ENCODE results near the gene PPP2R5C. TPM values are rescaled to one million over a fixed set of nuclear protein-coding genes. Genes with fewer than 3 reads are reported as not detected.

Gene PPP2R5C
- total and polyA plus RNA-seq, 2 of the 8 experiments (the other 6 are each of a cell fraction or from before 2014, with no cell fraction given): 49.6 to 95.9 TPM

- Histone ChIP-seq H2BK20ac (ENCODE audit: low read length) (no peak overlapping the region), H3K4ac (replicated peaks; ENCODE audit: insufficient read length, low read depth, low read length) (no peak overlapping the region), H3K4me2 (ENCODE audit: insufficient read depth in 1 of 2, low read depth in 2 of 2, low read length in 2 of 2) (no peak overlapping the region), H3K27ac (ENCODE audit: low read depth, low read length) (no peak overlapping the region), H2BK120ac (replicated peaks; ENCODE audit: low read depth, low read length) (no peak overlapping the region), H3K9ac (replicated peaks in 1 of 4; ENCODE audit: extremely low read depth in 1 of 4, low read depth in 3 of 4, low read length in 3 of 4) (no peak overlapping the region), H3K27me3 (replicated peaks in 1 of 4; ENCODE audit: control insufficient read depth in 3 of 4, extremely low read depth in 1 of 4, insufficient read depth in 3 of 4, low read length in 3 of 4) (peaks cover 4 to 26% (median 14%) of the 10 kb centered on the region in 4 experiments), H3K23me2 (ENCODE audit: low read depth, low read length) (peaks cover 6% of the 10 kb centered on the region), H4K20me1 (replicated peaks in 1 of 2; ENCODE audit: control insufficient read depth in 1 of 2, insufficient read depth in 2 of 2, low read length in 2 of 2) (no peaks in the 10 kb centered on the region), H3K4me1 (replicated peaks in 1 of 4; ENCODE audit: control insufficient read depth in 3 of 4, insufficient read depth in 4 of 4, low read length in 3 of 4) (peaks cover 0 to 3% (median under 1%) of the 10 kb centered on the region in 4 experiments; a peak in 2 of 7 replicates), H3K79me1 (ENCODE audit: low read depth, low read length) (0 out of 2 replicates have a peak, but pooled peaks cover 2% of the 10 kb centered on the region), H3K36me3 (ENCODE audit: control insufficient read depth in 2 of 4, insufficient read depth in 4 of 4, low read length in 3 of 4) (no peaks in the 10 kb centered on the region), H3K4me3 (ENCODE audit: extremely low read depth in 1 of 4, insufficient read depth in 2 of 4, low read depth in 3 of 4, low read length in 4 of 4) (no peak overlapping the region), H3K56ac (replicated peaks; ENCODE audit: insufficient read length, low read depth, low read length) (no peak overlapping the region), H2AK5ac (ENCODE audit: low read depth, low read length) (no peak overlapping the region), H3K23ac (ENCODE audit: insufficient read length) (no peak overlapping the region), H2BK12ac (ENCODE audit: low read depth, low read length) (no peak overlapping the region), H3K79me2 (ENCODE audit: control insufficient read depth in 1 of 2, insufficient read depth in 2 of 2, low read length in 2 of 2) (peaks cover 10 to 14% of the 10 kb centered on the region in 2 experiments), H4K8ac (ENCODE audit: extremely low read depth, insufficient read depth, low read length) (peak overlapping the region; percentile 62), H3K18ac (ENCODE audit: extremely low read depth, low read length) (no peak overlapping the region), H2BK15ac (ENCODE audit: low read length) (no peak overlapping the region), H4K91ac (replicated peaks; ENCODE audit: insufficient read length, low read length) (no peak overlapping the region), H3K9me3 (ENCODE audit: insufficient read depth in 2 of 2, low read depth in 1 of 2, low read length in 1 of 2) (no peaks in the 10 kb centered on the region), H3K14ac (ENCODE audit: insufficient read length) (no peak overlapping the region), H2AFZ (ENCODE audit: low read length) (no peak overlapping the region), H2BK5ac (ENCODE audit: low read depth, low read length) (no peak overlapping the region), H4K5ac (ENCODE audit: insufficient read length, low read depth, low read length) (no peak overlapping the region)
- ChIA-PET CTCF (ENCODE audit: partially characterized antibody) (interaction anchor here (0.6 to 3.7 kb wide), 31 partner anchors 8 to 254 kb away, joined by 3 to 23 read pairs (median 4); no protein-coding TSS in a partner anchor), POLR2A (ENCODE audit: partially characterized antibody) (interaction anchor here (0.8 to 2.1 kb wide), 6 partner anchors 10 to 191 kb away, joined by 3 to 5 read pairs (median 3); partner anchors contain the start of gene HSP90AA1)
- WGBS, 2 experiments (ENCODE audit: extremely low coverage in 1 of 2, insufficient coverage in 1 of 2, insufficient read length in 1 of 2, insufficient replicate concordance in 2 of 2, low coverage in 1 of 2, low lambda C conversion rate in 2 of 2, missing lambda C conversion rate in 1 of 2): 39% methylated on average over 19 of the region's 19 CpGs; no CpG with 5 or more reads in 1 of the 2 experiments
- peak; percentile 70 to 84 for DNase-seq (ENCODE audit: low read depth in 1 of 2, low spot score in 2 of 2)
- no peak for FAIRE-seq
- TF ChIP-seq SP1 (IDR thresholded peaks at IDR 0.05; ENCODE audit: low read depth, low read length): no peak
- TF ChIP-seq, protein P1, sequence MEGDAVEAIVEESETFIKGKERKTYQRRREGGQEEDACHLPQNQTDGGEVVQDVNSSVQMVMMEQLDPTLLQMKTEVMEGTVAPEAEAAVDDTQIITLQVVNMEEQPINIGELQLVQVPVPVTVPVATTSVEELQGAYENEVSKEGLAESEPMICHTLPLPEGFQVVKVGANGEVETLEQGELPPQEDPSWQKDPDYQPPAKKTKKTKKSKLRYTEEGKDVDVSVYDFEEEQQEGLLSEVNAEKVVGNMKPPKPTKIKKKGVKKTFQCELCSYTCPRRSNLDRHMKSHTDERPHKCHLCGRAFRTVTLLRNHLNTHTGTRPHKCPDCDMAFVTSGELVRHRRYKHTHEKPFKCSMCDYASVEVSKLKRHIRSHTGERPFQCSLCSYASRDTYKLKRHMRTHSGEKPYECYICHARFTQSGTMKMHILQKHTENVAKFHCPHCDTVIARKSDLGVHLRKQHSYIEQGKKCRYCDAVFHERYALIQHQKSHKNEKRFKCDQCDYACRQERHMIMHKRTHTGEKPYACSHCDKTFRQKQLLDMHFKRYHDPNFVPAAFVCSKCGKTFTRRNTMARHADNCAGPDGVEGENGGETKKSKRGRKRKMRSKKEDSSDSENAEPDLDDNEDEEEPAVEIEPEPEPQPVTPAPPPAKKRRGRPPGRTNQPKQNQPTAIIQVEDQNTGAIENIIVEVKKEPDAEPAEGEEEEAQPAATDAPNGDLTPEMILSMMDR (IDR thresholded peaks at IDR 0.05; ENCODE audit: control extremely low read depth in 1 of 3, insufficient read depth in 1 of 3, low read depth in 1 of 3, low read length in 3 of 3): peak; percentile 92 to 96 (median 95)
- no peak for TF ChIP-seq HDAC6 (IDR thresholded peaks at IDR 0.05; ENCODE audit: low read depth, low read length)
- no peak for TF ChIP-seq CBX5 (IDR thresholded peaks at IDR 0.05; ENCODE audit: low read depth, low read length)
- TF ChIP-seq, protein P2, sequence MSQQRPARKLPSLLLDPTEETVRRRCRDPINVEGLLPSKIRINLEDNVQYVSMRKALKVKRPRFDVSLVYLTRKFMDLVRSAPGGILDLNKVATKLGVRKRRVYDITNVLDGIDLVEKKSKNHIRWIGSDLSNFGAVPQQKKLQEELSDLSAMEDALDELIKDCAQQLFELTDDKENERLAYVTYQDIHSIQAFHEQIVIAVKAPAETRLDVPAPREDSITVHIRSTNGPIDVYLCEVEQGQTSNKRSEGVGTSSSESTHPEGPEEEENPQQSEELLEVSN (IDR thresholded peaks at IDR 0.05): peak; percentile 94
- 0 out of 2 replicates have a peak, but pooled peaks have one; percentile 48 for TF ChIP-seq TCF12 (IDR thresholded peaks at IDR 0.05; ENCODE audit: low read depth, low read length)
- TF ChIP-seq RAD21 (IDR thresholded peaks at IDR 0.05 in 1 of 2, conservative IDR thresholded peaks at IDR 0.05 in 1 of 2; ENCODE audit: low read depth in 2 of 2, low read length in 2 of 2): peak; percentile 81 to 91
- TF ChIP-seq TEAD4 (IDR thresholded peaks at IDR 0.05; ENCODE audit: low read depth, low read length): peak; percentile 91
- no peak for TF ChIP-seq ASH2L (IDR thresholded peaks at IDR 0.05; ENCODE audit: low read length)
Observed at GRCh38 chr14:101961011-101961721, 199.7 kb downstream of the PPP2R5C start.
